CD4-positive, alpha-beta T cell treated with Interleukin-12 subunit alpha and Interleukin-12 subunit beta, for 1 hour (primary cell): ENCODE data around the gene SNRPA1.

Experiments used
- DNase-seq: peaks from one replicate; pipeline ENCODE4 v3.0.0-alpha.2; 2020

The SNRPA1 gene

DNA sequence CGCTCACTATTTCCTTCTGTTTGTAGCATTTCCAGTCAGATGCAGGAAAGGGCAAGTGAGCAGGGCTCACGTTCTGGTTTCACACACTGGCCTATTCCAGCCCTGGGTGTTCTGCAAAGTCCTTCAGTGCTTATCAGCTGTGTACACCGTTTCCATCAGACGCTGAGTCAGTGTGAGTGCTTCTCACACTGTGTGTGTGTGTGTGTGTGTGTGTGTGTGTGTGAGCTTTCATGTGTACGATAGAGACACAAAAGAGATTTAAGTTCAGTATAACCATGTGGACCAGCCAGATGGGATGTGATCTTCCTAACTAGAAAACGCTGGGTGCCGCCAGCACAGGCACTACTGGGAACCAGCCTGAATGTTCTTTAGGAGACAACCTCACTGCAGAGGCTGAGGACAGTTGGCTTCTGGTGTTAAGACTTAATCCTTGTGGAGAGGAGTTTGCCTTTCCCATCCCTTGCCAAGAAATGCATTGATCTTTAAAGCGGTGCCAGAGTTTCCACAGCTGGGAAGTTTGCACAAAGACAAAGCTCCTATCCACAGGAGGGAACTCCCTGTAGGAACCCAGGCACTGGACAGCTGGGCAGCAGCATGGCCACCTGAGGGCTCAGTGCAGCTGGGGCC is 39.3 kb downstream of the SNRPA1 start:
- DNase-seq = no peak

DNA sequence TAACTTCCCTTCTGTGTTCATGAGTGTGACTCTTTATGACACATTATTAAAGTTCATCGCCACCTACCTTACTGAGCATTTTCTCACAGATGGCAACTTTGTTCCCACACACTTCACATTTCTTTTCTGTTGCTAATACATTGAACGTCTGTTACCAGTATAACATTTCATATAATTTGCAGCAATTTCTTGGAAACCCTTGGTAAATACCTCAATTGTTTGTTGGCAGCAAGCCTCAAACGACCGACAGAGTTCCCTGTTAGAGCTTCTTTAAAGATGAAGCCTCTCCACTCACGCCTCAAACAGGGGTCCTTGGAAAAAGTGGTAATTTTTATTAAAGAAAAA is 40.0 kb downstream of the SNRPA1 start:
- no peak for DNase-seq

DNA sequence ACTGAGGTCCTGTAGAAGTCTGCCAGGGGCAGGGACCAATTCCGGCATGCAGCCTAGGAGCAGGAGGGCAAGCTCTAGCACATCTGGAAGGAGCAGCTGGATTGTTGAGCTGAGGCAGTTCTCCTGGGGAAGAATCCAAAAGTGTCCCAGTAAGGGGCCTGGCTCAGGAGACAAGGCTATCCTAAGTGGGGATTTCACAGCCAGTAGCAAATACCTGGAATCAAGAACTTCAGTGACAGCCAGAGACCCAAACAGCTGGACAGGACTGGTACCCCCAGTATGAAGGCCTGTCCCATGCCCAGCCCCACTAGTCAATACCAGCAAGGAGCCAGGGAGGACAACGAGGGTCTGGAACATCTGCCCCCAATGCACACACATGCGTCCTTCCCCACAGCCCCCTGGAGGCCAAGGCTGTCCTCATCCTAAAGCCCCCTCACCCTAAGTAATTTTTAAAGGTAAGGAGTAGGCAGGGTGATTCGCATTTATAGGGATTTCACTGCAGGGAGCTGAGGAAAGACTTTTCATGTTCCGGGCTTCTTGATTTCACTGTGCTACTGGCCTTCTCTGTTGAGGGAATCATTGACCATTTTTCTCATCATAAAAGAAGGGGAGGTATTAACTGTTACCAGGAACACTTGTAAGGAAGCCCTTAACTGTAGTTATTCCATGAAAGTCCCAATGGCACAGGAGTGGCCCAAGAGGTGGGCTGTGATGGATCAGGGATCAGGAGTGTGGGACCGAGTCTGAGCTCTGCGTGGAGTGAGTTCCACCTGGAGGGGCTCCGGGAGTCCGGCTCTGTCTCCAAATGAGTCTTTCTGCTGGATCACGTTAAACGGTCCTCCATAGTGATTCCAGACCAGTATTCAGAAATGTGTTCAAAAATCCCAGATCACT is 40.6 kb downstream of the SNRPA1 start:
- DNase-seq = no peak

DNA sequence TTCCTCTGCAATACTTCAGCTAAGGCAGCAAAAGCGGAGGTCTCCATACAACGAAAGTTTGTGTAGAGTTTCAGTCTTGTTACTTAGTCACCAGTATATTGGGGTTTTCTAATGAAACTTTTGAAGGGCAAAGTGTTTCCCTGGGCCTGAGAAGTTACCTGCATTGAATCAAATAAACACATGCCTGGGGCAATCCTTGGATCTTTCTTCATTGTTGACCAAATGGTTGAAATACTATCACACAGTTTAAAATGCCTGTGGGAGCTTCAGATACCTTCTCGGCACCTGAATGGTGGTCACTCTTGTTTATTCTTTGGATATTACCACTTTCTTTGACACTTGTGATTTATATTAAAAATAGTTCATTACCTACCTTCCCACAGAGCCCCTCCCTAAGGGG is 42.2 kb downstream of the SNRPA1 start:
- DNase-seq = no peak

DNA sequence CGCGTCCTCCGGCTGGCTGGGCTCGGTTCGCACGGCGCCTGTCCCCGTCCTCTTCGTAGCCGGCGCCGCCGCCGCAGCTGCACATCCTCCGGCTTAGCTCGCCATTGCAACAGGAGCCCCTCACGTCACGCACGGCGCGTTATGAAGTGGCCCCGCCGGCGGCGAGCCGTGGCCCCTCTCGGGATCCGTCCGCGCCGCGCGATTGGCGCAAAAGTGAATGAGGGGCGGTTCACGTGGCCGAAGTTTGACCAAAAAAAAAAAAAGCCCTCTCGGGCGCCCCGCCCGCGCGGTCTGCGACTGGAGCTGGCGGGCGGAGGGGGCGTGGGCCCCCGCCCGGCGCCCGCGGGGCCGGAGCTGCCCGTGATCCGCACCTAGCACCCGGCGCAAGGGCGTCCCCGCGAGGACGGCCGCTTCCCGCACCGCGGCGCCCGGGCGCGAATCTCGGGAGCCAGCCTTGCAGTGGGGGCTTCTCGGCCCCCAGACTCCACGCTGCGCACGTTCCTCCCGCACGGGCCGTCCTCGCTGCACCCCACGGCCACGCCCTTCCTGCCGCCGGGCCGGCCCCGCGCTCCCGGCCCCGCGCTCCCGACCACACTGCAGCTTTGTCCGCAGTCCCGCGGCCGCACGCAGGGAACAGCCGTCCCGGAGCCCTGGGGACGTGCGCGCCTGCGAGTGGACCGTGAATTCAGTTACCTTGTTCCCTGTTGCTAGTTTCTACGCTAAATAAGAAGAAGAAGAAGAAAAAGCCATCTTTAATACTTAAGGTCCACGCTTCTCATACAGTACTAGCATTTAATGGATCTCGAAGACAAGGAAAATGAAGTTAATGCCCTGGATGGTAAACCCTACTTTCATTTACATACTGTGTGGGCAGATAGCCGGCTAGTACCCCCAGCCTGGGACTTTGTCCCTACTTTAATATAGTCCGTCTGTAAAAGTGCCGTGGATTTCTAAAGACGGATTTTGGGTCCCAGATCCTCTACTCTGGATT is 42.9 kb downstream of the SNRPA1 start, which contains the start of gene CHSY1:
TSS of gene CHSY1 (minus strand) at position 219 of the 991 bp plus-strand sequence. CDS start 592 bp downstream, outside the sequence.
- peak; percentile 89 for DNase-seq

DNA sequence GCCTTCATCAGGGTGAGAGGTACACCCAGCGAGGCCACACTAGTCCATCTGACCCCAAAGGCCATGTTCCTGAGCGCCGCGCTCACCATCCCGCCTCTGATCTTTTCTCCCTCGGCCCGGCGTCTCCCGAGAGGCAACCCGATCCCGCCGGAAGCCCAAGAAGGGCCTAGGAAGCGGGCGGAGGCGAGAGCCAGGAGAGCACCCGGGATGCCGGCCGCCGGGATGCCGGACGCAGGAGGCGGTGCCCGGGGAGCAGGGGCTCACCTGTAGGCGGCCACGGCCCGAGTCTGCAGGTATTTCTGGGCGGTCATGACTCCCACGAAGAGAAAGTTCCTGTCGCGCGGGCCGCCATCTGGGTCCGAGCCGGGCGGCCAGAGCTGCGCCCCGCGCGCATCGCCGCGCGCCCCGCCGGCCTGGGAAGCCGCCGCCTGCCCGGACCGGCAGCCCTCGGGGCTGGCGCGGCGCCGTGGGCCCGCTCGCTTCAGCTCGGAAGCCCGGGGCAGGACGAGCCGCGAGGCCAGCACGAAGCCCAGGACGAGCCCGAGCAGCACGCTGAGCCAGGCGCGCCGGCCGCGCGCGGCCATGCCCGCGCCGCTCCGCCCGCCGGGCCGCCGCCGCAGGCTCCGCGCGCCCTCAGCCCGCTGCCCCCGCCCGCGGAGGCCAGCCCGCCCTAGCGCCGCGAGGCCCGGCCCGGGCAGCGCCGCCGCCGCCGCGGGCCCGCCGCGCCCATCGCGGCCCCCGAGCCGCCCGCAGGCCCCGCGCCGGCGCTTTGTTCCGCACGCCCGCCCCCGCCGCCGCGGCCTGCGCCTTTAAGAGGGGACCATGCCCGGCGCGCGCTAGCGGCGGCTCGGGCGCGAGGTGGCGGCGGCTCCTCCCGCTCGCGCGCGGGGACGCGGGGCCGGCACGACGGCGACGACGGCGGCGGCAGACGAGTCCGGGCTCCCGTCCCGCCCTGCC is 43.9 kb downstream of the SNRPA1 start:
- DNase-seq = peak; percentile 18

DNA sequence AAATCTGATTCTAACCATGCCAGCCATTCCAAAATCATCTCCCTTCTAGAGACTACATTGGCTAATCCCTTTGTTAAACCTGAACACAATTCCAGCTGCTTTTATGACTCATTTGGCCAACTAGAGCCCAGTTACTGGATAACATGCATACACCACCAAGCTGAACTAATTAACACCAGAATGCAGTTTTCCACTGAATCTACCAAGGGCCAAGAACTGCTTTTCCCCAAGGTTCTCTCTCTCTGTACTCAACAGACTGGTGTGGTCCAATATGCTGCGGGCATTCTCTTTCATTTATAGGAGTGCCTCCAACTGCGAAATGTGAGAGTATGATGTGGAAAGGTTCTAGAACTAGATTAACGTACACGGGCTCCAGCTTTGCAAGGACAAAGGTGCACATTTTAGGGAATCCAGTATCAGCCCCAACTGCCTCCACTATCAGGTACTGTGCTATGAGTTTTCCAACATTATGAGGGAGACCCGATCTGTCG is 44.7 kb downstream of the SNRPA1 start:
- no peak for DNase-seq

DNA sequence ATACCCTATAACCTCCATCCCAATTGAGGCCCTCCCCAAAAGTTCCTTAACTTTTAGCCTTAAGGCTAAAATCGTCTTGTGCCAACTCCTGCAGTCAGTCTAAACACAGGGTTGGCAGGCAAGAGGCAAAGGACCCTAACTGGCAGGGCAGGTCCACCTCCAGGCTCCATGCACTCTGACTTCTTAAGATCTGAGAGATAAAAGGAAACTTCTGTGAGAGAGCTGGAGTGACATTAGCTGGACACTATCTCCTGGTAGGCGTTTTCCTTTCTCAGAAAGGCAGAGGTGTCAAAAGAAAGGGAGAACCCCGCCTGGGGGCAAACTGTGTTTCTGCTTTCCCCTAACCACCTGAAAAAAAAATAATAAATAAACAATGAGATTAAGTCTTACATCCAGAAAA is 46.8 kb downstream of the SNRPA1 start:
- no peak for DNase-seq

DNA sequence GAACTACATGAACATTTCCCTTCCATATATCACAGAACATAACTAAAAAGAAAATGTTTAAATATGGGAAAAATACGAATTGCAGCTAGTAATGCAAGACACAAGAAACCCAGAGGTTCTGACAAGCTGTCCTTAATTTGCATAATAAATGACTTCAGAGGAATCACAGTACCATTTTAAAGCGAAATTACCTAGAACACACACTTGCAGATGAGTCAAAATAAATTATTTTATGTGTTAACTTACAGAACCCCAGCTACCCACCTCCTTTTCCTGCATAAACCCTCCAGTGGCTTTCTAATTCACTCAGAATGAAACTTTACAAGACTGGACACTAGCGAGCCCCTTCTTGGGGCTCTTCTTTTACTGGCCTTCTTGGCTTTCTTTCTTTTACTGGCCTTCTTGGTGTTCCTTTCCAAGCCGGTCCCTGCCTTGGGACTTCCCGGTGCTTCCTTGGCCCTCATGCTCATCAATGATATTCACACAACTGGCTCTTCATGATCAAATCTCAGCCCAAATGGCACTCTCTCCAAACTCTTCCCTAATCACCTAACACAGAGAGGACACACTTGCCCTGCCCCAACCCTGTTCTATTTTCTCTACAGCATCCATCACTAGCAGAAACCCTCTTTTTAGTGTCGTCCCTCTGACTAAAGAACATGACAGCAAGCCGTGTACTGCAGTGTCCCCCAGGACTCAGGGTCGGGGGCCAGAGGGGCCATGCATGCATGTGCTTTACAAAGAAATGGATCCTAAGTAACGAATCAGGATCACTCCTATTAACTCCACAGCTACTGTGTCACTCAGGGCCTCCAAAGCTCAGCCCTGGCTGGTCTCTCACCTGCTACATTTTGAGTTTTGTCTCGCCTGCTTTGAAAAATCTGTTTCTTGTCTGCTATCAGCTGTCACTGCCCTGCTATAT is 48.0 kb downstream of the SNRPA1 start:
- no peak for DNase-seq

DNA sequence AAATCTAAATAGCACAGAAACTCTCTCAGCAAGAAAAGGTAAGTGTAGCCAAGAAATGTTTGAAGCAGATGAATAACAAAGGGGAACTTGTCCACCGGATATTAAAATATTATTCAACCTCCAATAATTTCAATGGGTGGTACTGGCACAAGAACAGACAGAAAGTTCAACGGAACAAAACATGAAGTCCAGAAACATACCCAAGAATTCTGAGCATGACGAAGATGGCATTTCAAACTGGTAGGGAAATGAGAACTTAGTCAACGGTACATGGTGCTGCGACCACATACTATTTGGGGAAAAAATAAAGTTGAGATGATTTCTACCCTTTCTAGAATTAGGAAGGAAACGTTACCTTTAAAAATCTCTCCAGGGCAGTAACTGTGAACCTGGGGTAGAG is 48.7 kb downstream of the SNRPA1 start:
- no peak for DNase-seq

DNA sequence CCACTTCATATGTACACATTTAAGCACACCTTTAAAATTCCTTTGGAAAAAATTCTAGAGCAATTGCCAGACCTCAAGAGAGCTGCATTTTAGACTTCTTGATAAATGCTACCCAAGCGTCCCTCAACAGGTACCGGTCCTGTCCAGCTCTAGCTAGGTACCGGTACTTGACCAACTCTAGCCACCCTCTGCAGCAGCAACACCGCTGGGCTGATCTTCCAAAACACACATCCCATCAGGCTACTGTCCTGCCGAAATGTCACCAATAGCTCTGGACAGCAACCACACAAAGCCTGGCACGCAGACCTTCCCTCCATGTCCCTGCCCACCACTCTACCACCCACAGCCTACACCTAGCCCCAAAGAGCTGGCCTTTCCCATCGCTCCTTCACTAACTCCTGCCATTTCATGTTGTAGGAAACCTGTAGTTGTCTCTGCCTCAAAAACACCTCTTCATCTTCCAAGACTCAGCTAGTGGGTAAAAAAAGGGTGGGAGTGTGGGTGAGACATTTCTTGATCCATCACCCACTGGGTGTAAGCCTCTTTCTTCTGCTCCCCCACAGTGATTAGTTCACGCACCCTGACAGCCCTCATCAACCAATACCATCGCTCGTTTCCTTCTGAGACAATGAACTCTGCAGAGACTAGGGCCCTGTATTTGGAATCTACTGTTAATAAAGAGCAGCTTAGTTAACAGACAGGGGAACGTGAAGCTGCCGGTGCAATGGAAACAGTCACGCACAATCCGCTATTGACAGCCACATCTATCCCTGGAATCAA is 50.0 kb downstream of the SNRPA1 start:
- no peak for DNase-seq

DNA sequence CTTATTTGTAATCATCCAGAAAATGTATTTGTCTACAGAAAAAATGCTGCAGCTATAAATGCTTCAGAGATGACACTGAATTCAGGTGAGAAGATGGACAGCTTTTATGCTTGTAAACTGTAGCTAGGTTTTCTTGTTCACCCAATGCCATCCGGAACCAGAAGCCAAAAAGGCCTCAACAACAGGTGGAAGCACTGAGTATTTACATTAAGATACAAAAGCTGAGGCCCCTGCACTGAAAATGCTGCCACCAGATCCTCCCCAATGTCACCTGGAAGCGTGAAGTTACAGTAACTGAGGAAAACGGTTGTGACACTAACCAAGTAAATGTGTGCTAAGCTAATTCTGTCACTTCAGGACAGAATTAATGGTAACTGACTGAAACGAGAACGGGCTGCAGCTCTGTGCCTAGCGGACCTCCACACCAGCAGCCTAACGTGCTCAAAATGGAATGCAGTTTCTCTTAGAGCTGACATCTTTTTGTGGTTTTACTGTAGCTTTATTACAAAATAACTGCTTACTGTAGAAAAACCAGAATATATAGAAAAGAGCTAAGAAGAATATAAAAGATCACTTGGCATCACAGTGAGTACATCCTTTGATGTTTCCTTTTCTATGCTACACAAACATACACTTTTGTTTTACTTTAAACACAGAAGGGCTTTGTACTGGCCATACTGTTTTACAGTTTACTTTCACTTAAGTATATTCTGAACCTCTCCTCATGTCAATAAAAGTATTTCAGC is 50.8 kb downstream of the SNRPA1 start:
- DNase-seq = no peak

DNA sequence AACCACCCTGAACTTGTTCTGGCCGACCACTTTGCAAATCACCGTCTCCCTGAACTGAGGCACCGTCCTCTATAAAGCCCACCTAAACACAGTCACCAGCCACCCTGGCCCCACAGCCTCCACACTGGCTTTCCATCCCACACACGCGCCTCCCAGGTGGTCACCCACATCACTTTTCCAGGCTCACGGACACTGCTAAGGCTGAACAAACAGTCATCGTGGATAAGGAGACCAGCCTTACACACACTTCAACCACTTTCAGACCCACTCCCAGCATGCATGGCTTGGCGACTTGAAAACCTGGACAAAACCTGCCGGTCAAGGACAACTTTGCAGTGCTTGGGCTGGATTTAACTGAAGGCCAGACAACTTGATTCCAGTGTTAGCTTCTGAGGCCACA is 51.6 kb downstream of the SNRPA1 start:
- DNase-seq = no peak

DNA sequence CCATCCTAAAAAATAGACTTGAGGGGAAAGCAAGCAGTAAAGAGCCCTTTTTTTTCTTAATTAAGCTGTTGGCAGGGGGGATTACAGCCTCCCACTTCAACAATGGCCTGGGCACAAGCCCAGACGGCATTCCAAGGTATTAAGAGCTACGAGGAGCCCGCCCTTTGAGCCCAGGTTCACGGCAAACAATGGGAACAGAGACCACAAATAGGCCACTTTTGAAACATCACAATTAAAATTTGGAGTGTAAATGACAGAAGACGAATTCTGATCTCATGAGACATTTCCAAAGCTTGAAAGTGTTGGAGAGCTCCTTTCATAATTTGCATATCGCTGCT is 52.1 kb downstream of the SNRPA1 start:
- DNase-seq = no peak

DNA sequence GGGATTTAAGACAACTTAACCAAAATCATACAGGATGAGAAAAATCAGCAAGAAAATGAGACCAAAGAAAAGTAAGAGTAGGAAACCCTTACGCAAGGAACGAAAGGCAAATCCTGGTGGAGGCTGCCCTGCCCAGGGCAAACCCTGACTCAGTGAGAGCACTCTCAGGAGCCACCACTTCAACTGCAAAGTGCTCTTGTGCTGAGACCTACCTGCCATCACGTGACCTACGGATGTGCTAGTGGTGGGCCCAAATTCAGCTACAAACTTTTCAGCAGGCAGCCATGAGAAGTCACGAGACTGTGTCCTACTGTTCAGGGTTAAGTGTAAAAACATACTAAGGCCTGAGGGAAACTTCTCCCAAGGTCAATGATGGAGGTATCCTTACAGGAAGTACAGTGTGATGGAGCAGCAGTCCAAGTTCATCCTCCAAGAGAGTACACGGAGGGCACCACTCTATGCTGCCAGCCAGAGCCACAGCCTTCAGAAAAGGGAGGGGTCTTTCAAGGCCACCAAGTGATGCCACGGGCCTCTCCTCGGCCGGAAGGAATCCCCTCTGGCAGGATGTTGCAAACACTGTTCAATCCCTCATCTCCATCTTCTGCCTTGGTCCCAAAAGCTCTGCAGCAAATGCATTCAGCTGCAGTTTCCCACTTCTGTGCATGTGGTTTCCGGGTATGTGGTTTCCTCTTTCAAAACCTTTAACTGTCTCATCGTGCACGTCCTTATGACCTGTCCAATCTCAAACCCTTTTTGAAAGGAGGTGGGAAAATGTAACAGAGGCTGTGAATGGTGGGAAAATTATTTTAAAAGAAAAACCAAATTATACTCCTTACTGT is 52.7 kb downstream of the SNRPA1 start:
- DNase-seq = peak; percentile 81

DNA sequence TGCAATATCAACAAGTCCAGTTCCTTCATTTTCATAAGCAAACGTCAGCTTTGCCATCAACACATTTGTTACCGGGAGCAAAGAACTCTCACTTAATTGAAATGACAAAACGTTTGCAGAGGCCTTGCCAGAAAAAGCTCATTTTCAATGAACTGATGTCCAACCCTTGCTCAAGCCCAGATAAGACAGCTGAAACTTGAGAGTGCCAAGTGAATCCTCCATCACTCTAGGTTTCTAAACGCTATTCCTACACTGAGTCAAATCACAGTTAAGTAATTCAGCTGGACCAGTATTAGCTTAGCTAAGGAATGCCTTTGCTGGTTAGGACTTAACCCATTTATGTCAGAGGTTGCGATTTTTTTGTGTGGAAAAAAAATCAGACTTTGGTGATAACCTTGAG is 54.7 kb downstream of the SNRPA1 start:
- DNase-seq = no peak

DNA sequence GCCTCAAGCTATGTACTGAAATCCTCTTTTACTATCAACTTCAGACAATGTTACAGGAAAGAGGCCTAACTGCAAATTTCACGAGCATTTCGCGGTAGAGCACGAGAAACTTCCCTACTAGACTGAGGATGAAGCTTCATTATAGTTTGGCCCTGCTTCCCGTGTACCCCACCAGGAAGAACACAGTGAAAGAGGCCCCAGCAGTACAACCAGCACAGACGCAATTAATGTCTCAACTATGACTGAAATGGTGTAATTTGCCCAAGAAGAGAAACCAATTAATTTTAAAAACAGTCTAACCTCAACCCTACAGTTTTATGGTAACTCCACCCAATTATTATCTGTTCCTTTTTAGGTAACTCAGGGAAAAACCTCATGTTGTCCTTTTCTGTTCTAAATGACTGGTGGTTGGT is 55.3 kb downstream of the SNRPA1 start:
- DNase-seq = no peak

DNA sequence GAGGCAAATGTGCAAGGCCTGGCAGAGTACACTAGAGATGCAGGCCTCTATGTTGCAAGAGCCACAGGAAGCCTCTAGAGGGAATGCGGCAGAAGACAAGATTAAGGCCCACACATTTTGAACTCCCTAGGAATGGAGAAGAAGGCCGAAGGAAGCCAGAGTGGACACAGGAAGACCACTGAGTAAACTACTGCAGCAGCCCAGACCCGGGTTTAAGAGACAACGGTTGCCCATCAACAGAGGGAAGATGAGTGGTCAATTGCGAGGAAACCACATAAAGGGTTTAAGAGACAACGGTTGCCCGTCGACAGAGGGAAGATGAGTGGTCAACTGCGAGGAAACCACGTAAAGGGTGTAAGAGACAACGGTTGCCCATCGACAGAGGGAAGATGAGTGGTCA is 57.8 kb downstream of the SNRPA1 start:
- DNase-seq = no peak
